Gastrocnemius medialis (tissue), 4 donors: ENCODE results near the gene RRAD. TPM values are rescaled to one million over a fixed set of nuclear protein-coding genes. Genes with fewer than 3 reads are reported as not detected.

Source experiments
- ATAC-seq, 2 donors: fragments of 150-250 bp; one replicate each; pipeline ENCODE4 v1.9.1; 2016
- DNase-seq, 2 donors: peaks; one replicate each; pipeline ENCODE4 v3.0.0-alpha.2; 2019
- H3K27ac ChIP-seq, 4 donors: fragments of 200-600 bp; sonication (generic); 1 replicate in 1 of 4; 2 replicates in 3 of 4; pipeline ENCODE4 v1.5.1; 2016 to 2018; ENCODE audit warnings: mild to moderate bottlenecking in 2 of 4, moderate library complexity in 1 of 4
- H3K27me3 ChIP-seq, 3 donors: fragments of 200-600 bp; sonication (generic) in 2 of 3; 1 replicate in 1 of 3; 2 replicates in 2 of 3; pipeline versions ENCODE4 v1.5.1 to v1.6.0; 2016 to 2019; ENCODE audit warnings: mild to moderate bottlenecking in 1 of 3, moderate library complexity in 1 of 3
- H3K36me3 ChIP-seq, 2 donors: fragments of 200-600 bp; sonication (generic) in 1 of 2; one replicate each; pipeline ENCODE4 v1.5.1; 2017 to 2018
- H3K4me1 ChIP-seq, 2 donors: fragments of 200-600 bp; sonication (generic) in 1 of 2; one replicate each; pipeline ENCODE4 v1.5.1; 2016 to 2017; ENCODE audit warnings: mild to moderate bottlenecking in 2 of 2
- H3K4me3 ChIP-seq, 4 donors: fragments of 200-600 bp; sonication (generic) in 3 of 4; 1 replicate in 1 of 4; 2 replicates in 3 of 4; pipeline ENCODE4 v1.5.1; 2016 to 2019; ENCODE audit warnings: mild to moderate bottlenecking in 2 of 4
- H3K9me3 ChIP-seq, 3 donors: fragments of 200-600 bp; sonication (generic) in 2 of 3; 1 replicate in 1 of 3; 2 replicates in 2 of 3; pipeline ENCODE4 v1.5.1; 2016 to 2019
- CTCF ChIP-seq, 5 experiments: fragments of 450-650 bp in 3 of 5; fragments of 200-600 bp in 2 of 5; sonication (generic) in 2 of 5; IDR thresholded peaks in 4 of 5; conservative IDR thresholded peaks in 1 of 5; 1 replicate in 4 of 5; 2 replicates in 1 of 5; pipeline ENCODE4 v1.5.1; 2016 to 2019; ENCODE audit warnings: antibody characterized with exemption in 5 of 5, mild to moderate bottlenecking in 3 of 5, moderate library complexity in 3 of 5
- POLR2A ChIP-seq, 2 donors: fragments of 450-650 bp; IDR thresholded peaks; one replicate each; pipeline ENCODE4 v1.6.1; 2017; ENCODE audit warnings: antibody characterized with exemption in 2 of 2, mild to moderate bottlenecking in 2 of 2, moderate library complexity in 2 of 2
- in situ Hi-C, 4 donors: fragments of 200-750 bp; cut with MboI; loops; one replicate each; pipeline versions ENCODE4 v1.15.0 to v1.8.0; 2017; ENCODE audit warnings: low sequenced_read_pairs in 4 of 4
- intact Hi-C: fragments of 100-400 bp; cut with DNase I; formaldehyde crosslinking; loops from one replicate; pipeline ENCODE4 v1.15.1; 2023; ENCODE audit warnings: low total_unique reads
- total RNA-seq, 4 donors: library from RNA; depleted of rRNA; stranded (reverse); fragments of >200 nt; gene quantifications; one replicate each; pipeline versions ENCODE4 v1.1.0 to v1.2.3, GENCODE V29; 2016

Gene RRAD
- total RNA-seq, 4 donors from 2014 or later: 286 to 1,191 (median 655) TPM

DNA sequence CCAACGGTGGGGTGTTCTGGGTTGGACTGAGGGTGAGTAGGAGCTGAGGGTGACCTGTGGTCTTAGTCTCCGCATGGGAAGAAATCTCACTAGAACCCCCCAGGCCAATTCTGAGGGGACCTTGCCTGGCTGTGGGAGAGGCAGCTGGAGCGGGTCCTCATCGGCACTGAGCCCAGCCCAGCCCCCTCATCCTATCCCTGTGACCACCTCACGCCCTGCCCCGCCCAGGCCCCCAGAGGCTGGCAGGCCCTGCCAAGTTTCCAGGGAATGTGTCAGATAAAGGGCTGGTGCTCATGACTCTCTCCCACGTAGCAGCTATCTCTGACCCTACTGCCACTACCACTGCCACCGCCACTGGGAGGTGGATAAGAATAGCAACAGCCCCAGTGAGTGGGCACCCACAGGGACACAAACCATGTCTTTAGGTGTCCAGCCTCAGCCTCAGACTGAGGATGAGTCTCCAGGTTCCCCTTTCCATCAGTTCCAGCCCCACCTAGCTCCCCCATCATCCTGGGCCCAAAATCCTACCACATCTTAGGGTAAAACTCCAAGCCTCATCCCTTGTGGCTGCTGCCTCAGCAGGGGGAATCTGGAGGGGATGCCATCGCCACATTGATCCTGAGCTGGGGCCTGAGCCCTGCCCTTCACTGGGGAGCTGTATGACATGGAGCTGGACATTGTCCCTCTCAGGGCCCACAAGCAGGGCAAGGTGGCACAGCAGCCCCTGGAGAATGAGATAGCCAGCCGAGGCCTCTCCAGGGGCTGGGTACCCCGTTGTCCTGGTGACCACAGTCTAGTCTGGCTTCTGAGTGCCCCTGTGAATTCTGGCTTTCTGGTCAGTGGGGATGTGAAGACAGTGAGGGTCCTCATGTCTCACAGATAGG, 21.5 kb downstream of the RRAD start:
- ATAC-seq: no peak

GRCh38 chr16:66902648-66903543, 22.4 kb downstream of the RRAD start:
- TF ChIP-seq POLR2A (IDR thresholded peaks at IDR 0.05) (peak in 1 of 2 donors; percentile 15), CTCF (IDR thresholded peaks at IDR 0.05 in 4 of 5, conservative IDR thresholded peaks at IDR 0.05 in 1 of 5) (peak in 1 of 5 experiments; percentile 42)
- peak overlapping the region; percentile 85 to 98 (median 96) for H3K27ac ChIP-seq
- no peaks in the 10 kb centered on the region for H3K27me3 ChIP-seq
- intact Hi-C loops (no loop called here), in situ Hi-C loops (no loop called here)
- H3K9me3 ChIP-seq: no peaks in the 10 kb centered on the region
- ATAC-seq (no peak), DNase-seq (no peak)
- no peak overlapping the region for H3K4me3 ChIP-seq
- no peaks in the 10 kb centered on the region for H3K36me3 ChIP-seq
- H3K4me1 ChIP-seq: peaks cover 63 to 70% of the 10 kb centered on the region in 2 donors

More for the DNA sequence above, 21.5 kb downstream of the RRAD start:
- Histone ChIP-seq H3K27ac (peak overlapping the region; percentile 85 to 98 (median 96)), H3K4me3 (no peak overlapping the region), H3K9me3 (no peaks in the 10 kb centered on the region), H3K36me3 (no peaks in the 10 kb centered on the region), H3K27me3 (no peaks in the 10 kb centered on the region), H3K4me1 (peaks cover 57 to 64% of the 10 kb centered on the region in 2 donors)
- in situ Hi-C loops (no loop called here), intact Hi-C loops (no loop called here)
- no peak for DNase-seq
- TF ChIP-seq POLR2A (IDR thresholded peaks at IDR 0.05) (no peak), CTCF (IDR thresholded peaks at IDR 0.05 in 4 of 5, conservative IDR thresholded peaks at IDR 0.05 in 1 of 5) (no peak)

DNA sequence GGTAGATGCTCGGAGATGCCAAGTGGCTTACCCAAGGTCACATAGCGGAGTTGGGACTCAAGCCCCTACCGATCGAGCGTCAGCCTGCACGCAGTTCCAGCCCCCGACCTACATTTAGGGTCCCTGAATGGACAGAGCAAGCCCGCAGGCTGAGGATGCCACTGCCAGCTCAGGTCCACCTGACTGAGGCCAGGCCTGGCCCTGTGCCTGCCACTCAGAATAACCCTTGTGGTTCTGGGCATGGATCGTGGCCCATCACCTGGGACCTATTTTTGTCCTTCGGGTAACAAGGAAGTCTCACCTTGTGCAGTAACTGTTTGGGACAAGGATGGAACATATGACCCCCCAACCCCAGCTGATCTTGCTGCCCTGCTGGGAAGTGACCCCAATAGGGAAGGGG, 23.7 kb downstream of the RRAD start:
- peak; percentile 32 to 46 for ATAC-seq
- H3K4me1 ChIP-seq: peaks cover 65 to 72% of the 10 kb centered on the region in 2 donors
- intact Hi-C loops: no loop called here

More for the DNA sequence above, 23.7 kb downstream of the RRAD start:
- Histone ChIP-seq H3K4me3 (no peak overlapping the region), H3K27ac (peak overlapping the region; percentile 85 to 98 (median 96)), H3K27me3 (no peaks in the 10 kb centered on the region), H3K9me3 (no peaks in the 10 kb centered on the region), H3K36me3 (no peaks in the 10 kb centered on the region)
- TF ChIP-seq CTCF (IDR thresholded peaks at IDR 0.05 in 4 of 5, conservative IDR thresholded peaks at IDR 0.05 in 1 of 5): no peak
- TF ChIP-seq POLR2A (IDR thresholded peaks at IDR 0.05): peak; percentile 21 to 29
- DNase-seq: peak; percentile 84 to 94
- in situ Hi-C loops: no loop called here
